Measurements from ENCODE around the gene CTSV. TPM values are rescaled to one million over a fixed set of nuclear protein-coding genes. Genes with fewer than 3 reads are reported as not detected.
"Not testable (repeated sequence)": the region's sequence is repeated elsewhere in the genome, so short reads cannot be mapped to it uniquely, and the experiment has no call there.

Gene CTSV
- total RNA-seq, 1 experiment from 2014 or later = 68.4 TPM

DNA sequence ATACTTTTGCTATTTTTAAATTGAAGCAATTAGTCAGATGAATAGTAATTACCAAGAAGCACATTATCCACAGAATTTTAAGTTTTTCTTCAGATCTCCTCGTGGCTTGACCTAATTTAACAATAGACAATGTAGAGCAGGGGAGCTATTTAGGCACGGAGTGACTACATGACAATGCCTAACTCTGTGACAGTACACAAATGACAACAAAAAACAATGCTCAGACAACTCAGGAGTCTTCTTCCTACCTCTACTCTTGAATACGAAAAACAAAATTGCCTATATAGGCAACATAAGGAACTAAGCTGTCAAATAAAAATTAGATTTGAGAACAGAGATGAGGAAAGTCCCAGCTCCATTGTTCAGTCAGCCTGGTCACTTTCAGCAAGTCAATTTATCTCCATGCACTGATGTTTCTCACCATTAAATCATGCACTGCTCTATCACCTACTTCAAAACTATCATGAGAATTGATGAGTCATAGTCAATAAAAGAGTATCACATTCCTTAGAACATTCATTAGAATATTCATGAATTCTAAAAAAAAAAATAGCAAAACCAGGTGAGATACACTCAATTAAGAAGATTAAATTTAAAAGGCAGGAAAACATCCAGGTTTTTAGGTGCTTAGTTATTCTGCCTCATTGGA is 38.7 kb downstream of the CTSV start:
- ATAC-seq; H3K27me3 Mint-ChIP-seq (ENCODE audit: low read depth); CTCF ChIA-PET; POLR2A ChIA-PET; H3K9me3 Mint-ChIP-seq; H3K4me3 Mint-ChIP-seq; DNase-seq (ENCODE audit: low spot score); H3K36me3 Mint-ChIP-seq: not testable (repeated sequence)
- Mint-ChIP-seq H3K27ac (peak overlapping the region; percentile 38; the same call in 1 of the 2 replicates), H3K4me1 (peaks cover 33% of the 10 kb centered on the region)

DNA sequence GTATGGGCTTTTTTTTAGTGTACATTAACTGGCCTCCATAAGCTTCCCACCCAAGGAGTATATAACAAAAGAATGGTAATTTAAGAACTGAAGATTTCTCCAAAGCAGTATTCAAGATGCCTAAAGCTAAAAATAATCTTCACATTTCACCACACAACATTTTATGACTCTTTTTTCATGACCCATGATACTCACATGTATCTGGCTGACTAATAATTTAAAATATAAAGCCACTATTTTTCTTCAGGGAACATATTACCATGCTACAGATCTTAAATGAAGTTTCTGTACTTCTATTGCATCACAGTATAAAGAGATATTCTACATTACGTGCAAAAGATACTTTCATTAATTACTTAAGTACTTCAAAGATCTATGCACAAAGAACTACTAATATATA is 39.2 kb downstream of the CTSV start:
- H3K4me1 Mint-ChIP-seq = peaks cover 33% of the 10 kb centered on the region
- DNase-seq (ENCODE audit: low spot score); H3K9me3 Mint-ChIP-seq; H3K27me3 Mint-ChIP-seq (ENCODE audit: low read depth); POLR2A ChIA-PET; CTCF ChIA-PET; H3K4me3 Mint-ChIP-seq; H3K36me3 Mint-ChIP-seq; ATAC-seq: not testable (repeated sequence)
- H3K27ac Mint-ChIP-seq = peak overlapping the region; percentile 16; the same call in 1 of the 2 replicates

DNA sequence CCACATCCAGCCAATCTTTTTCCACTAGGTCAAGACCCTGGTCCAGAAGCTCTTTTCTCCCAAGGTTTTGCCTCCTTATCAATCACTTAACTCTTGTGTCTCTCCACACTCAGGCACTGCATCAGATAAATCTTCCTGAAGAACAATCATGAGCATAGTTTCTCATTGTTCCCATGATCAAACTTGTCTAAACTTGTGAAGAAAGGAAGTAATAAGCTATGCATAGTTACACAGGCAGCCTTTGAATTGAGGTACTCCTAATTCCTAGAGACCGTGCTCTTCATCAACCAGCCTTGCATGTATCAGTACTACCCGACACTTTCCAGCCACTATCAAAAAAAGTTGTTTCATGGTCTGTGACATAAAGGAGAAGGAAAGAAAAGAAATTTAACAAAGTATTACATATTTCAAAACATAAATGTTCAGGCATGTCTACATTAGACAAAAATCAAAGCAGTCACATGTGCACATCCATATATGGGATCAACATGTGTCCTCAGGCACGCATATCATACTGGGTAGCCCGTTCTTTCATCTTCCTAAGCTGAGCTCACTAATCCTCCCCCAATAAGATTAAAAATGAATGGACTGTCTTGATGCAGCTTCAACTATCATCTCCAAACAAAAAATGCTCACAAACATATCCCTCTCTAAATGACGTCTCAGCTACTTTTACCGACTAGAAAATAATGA is 41.8 kb downstream of the CTSV start:
- H3K36me3 Mint-ChIP-seq; ATAC-seq; H3K4me3 Mint-ChIP-seq; H3K9me3 Mint-ChIP-seq; POLR2A ChIA-PET; DNase-seq (ENCODE audit: low spot score); H3K27me3 Mint-ChIP-seq (ENCODE audit: low read depth); CTCF ChIA-PET: not testable (repeated sequence)
- Mint-ChIP-seq H3K27ac (0 out of 2 replicates have a peak overlapping the region, but pooled peaks have one; percentile 9), H3K4me1 (peaks cover 31% of the 10 kb centered on the region)

DNA sequence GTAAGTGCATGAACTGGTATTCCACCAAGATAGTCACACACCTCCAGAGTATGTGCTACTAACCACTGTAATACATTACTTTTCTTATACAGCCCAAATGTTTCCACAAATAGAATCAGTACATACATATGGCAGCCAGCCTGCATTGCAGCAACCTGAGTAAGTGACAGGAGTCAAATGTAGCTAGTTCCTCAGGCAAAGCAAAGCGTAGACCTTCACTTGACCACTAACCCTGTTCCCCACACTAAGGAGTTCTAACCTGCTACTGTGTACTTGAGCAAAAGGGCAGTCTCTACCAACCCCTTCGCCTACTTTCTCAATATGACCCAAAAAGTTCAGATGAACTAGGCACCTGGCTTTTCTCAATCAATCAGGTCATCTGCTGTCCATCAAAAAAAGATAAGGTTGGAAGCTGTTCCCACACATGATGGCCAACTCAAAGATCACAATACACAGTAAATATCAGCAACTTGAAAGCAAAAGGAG is 44.4 kb downstream of the CTSV start:
- ATAC-seq; DNase-seq (ENCODE audit: low spot score); H3K27me3 Mint-ChIP-seq (ENCODE audit: low read depth); H3K27ac Mint-ChIP-seq; CTCF ChIA-PET; H3K36me3 Mint-ChIP-seq; H3K9me3 Mint-ChIP-seq; H3K4me3 Mint-ChIP-seq: not testable (repeated sequence)
- peaks cover 16% of the 10 kb centered on the region for H3K4me1 Mint-ChIP-seq
- POLR2A ChIA-PET = interaction anchor here (0.7 kb wide), 1 partner anchor 114 kb away, joined by 3 read pairs; no protein-coding TSS in a partner anchor

DNA sequence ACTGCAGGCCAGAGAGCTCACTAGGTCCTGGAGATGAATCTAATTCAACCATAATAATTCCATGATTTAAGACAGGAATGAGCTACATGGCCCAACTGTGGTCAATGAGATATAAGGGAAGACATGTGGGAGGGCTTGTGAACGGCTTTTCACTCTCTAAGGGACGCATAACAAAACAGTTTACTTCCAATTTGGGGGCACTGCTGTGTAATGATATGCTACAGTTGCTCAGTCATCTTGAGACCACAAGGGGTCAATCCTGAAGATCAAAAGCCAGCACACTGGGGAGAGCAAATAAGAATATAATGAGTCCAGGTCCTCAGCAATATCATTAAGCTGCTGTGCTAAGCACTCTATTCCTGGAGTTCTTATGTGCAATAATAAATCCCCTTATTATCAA is 46.6 kb downstream of the CTSV start:
- H3K9me3 Mint-ChIP-seq; H3K27me3 Mint-ChIP-seq (ENCODE audit: low read depth); H3K27ac Mint-ChIP-seq; POLR2A ChIA-PET; DNase-seq (ENCODE audit: low spot score); H3K4me3 Mint-ChIP-seq; CTCF ChIA-PET; H3K36me3 Mint-ChIP-seq: not testable (repeated sequence)
- H3K4me1 Mint-ChIP-seq = peaks cover 25% of the 10 kb centered on the region
- peak; percentile 43 for ATAC-seq

DNA sequence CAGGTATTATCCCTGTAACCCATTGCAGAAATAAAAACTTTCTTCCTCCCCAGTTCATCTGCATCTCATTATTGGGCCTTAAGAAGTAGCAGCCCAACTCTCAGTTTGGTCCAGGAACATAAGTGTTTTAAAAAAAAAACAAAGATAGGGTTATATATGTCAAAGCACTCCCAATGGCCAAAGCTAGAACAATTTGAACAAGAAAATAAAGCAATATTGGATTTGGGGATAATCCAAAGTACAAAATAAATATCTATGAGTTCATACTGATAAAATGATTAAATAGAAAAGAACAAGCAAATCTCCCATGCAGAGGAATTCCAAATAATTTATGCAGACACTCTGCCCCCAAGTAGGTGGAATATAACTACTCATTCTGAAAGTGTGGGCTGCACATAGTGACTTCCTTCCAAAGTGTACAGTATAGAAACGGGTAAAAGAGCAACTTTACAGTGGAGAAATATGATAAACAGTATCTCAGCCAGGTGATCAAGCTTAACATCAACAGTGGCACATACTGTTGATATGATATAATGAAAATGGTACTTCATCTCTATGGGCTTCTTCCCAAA is 49.1 kb downstream of the CTSV start:
- H3K36me3 Mint-ChIP-seq; H3K27me3 Mint-ChIP-seq (ENCODE audit: low read depth); H3K9me3 Mint-ChIP-seq; ATAC-seq; POLR2A ChIA-PET; H3K4me3 Mint-ChIP-seq; CTCF ChIA-PET; DNase-seq (ENCODE audit: low spot score): not testable (repeated sequence)
- peaks cover 26% of the 10 kb centered on the region for H3K4me1 Mint-ChIP-seq
- peak overlapping the region; percentile 40 for H3K27ac Mint-ChIP-seq

DNA sequence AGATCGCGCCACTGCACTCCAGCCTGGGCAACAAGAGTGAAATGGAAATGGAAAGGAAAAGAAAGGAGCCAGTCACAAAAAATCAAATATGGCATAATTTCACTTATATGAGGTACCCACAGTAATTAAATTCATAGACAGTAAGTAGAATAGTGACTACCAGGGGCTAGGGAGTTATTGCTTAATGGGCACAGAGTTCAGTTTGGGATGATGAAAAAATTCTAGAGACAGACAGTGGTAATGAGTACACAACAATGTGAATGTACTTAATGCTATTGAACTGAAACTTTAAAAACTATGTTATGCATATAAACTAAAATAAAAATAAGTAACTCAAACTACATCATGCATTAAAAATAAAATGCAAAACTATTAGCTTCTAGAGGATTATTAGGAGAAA is 54.1 kb downstream of the CTSV start:
- H3K27me3 Mint-ChIP-seq (ENCODE audit: low read depth); CTCF ChIA-PET; H3K9me3 Mint-ChIP-seq; DNase-seq (ENCODE audit: low spot score); H3K27ac Mint-ChIP-seq; H3K4me3 Mint-ChIP-seq; POLR2A ChIA-PET; H3K36me3 Mint-ChIP-seq; ATAC-seq: not testable (repeated sequence)
- peaks cover 23% of the 10 kb centered on the region for H3K4me1 Mint-ChIP-seq

DNA sequence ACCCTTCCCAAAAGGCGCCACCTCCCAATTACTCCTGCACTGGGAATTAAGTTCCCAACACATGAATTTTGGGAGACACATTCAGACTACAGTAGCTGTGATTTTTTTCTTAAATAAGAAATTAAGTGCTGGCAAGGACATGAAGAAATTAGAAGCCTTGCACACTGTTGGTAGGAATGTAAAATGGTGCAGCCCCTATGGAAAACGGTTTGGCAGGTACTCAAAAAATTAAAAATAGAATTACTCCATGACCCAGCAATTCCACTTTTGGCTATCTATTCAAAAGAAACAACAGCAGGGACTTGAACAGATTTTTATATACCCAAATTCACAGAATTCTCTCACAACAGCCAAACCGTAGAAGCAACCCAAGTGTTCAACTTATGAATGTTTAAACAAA is 54.8 kb downstream of the CTSV start:
- H3K4me3 Mint-ChIP-seq; H3K9me3 Mint-ChIP-seq; DNase-seq (ENCODE audit: low spot score); H3K27me3 Mint-ChIP-seq (ENCODE audit: low read depth); H3K36me3 Mint-ChIP-seq; H3K27ac Mint-ChIP-seq; ATAC-seq; POLR2A ChIA-PET; CTCF ChIA-PET: not testable (repeated sequence)
- peaks cover 17% of the 10 kb centered on the region for H3K4me1 Mint-ChIP-seq

DNA sequence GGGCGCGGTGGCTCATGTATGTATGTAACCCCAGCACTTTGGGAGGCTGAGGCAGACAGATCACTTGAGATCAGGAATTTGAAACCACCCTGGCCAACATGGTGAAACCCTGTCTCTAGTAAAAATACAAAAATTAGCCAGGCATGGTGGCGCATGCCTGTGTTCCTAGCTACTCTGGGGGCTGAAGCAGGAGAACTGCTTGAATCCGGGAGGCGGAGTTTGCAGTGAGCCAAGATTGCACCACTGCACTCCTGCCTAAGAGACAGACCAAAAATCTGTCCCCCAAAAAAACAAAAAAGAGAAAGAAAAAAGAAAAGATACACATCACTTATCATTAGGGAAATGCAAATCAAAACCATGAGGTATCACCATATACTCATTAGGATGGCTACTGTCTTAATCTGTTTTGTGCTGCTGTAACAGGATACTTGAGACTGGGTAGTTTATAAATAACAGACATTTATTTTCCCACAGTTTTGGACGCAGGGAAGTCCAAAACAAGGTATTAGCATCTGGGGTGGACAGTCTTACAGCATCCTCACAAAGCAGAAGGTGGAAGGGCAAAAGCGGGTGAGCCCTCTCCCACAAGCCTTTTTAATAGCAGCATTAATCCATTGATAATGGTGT is 55.3 kb downstream of the CTSV start:
- DNase-seq (ENCODE audit: low spot score); H3K36me3 Mint-ChIP-seq; CTCF ChIA-PET; ATAC-seq; H3K9me3 Mint-ChIP-seq; POLR2A ChIA-PET; H3K27me3 Mint-ChIP-seq (ENCODE audit: low read depth); H3K4me3 Mint-ChIP-seq: not testable (repeated sequence)
- peak overlapping the region; percentile 65; the same call in 1 of the 2 replicates for H3K27ac Mint-ChIP-seq
- H3K4me1 Mint-ChIP-seq = peaks cover 17% of the 10 kb centered on the region

Other genes starting within 250 kb of the CTSV start
- 4.4 to 6.2 TPM (median 5.2 TPM) in 3 replicates for gene ZNF782, start 184.6 kb downstream of the CTSV start, total RNA-seq (2021)
- gene NUTM2G, start 110.3 kb downstream of the CTSV start, total RNA-seq (2021) = 0.14 to 0.50 TPM (median 0.27 TPM) in 3 replicates

Measured in WTC11 (cell line).